NCI-H2029 (cell line): ENCODE results near the gene SLC16A4.
"Not testable (repeated sequence)": the region's sequence is repeated elsewhere in the genome, so short reads cannot be mapped to it uniquely, and the experiment has no call there.

Source experiments
- DNase-seq: peaks from one replicate; lab custom pipeline; 2025; lab: John Stamatoyannopoulos, UW

The SLC16A4 gene

DNA sequence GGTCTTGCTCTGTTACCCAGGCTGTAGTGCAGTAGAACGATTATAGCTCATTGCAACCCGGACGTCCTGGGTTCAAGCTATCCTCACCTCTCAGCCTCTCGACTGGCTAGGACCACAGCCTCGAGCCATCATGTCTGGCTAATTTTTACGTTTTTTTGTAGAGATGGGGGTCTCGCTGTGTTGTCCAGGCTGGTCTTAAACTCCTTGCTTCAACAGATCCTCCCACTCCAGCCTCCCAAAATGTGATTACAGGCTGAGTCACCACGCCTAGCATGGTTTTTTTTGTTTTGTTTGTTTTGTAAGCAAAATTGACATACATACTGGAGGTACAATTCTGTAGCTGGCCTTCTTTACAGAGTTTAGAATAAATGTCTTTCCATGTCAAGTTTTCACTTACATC is 17.7 kb upstream of the SLC16A4 start:
- DNase-seq = no peak

GRCh38 chr1:110407260-110408210 is 16.7 kb upstream of the SLC16A4 start, which contains the start of gene LAMTOR5:
LAMTOR5 (minus strand) TSS chr1:110407694; CDS start chr1:110407620, 74 bp downstream.
- peak; percentile 84 for DNase-seq

- DNase-seq = not testable (repeated sequence)
Observed at GRCh38 chr1:110406407-110406806, 15.6 kb upstream of the SLC16A4 start.

- DNase-seq = no peak
Observed at GRCh38 chr1:110404401-110404800, 13.6 kb upstream of the SLC16A4 start.

DNA sequence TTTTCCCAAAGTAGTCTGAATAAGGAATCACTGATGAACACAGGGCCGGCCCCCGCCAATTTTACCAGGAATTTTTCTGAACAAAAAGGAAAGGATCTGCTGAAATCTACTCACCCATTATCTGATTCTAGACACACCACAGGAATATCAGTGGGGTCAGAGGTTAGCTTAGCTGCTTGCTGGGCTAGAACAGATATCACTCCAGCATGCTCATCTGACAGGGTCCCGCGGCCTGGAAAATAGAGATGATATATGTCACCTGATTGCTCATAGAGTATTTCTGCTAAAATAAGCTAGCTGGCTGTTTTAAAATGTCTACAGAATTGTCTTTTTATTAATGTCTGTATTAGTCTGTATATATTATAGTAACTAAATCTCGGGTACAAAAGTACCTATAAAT is 13.0 kb upstream of the SLC16A4 start:
- no peak for DNase-seq

DNA sequence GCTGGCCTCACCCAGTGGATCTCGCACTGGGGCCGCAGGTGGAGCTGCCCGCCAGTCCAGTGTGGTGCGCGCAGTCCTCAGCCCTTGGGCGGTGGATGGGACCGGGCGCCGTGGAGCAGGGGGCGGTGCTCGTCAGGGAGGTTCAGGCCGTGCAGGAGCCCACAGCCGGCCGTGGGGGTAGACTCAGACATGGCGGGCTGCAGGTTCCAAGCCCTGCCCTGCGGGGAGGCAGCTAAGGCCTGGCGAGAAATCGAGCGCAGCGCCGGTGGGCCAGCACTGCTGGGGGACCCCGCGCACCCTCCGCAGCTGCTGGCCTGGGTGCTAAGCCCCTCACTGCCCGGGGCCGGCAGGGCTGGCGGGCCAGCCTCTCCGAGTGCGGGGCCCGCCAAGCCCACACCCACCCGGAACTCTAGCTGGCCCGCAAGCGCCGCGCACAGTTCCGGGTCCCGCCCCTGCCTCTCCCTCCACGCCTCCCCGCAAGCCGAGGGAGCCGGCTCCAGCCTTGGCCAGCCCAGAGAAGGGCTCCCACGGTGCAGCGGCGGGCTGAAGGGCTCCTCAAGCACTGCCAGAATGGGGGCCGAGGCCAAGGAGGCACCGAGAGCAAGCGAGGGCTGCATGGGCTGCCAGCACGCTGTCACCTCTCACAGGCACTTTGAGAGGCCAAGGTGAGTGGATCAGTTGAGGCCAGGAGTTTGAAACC is 5.6 kb upstream of the SLC16A4 start:
- not testable (repeated sequence) for DNase-seq

GRCh38 chr1:110394493-110394820 is 3.6 kb upstream of the SLC16A4 start:
- DNase-seq = no peak

DNA sequence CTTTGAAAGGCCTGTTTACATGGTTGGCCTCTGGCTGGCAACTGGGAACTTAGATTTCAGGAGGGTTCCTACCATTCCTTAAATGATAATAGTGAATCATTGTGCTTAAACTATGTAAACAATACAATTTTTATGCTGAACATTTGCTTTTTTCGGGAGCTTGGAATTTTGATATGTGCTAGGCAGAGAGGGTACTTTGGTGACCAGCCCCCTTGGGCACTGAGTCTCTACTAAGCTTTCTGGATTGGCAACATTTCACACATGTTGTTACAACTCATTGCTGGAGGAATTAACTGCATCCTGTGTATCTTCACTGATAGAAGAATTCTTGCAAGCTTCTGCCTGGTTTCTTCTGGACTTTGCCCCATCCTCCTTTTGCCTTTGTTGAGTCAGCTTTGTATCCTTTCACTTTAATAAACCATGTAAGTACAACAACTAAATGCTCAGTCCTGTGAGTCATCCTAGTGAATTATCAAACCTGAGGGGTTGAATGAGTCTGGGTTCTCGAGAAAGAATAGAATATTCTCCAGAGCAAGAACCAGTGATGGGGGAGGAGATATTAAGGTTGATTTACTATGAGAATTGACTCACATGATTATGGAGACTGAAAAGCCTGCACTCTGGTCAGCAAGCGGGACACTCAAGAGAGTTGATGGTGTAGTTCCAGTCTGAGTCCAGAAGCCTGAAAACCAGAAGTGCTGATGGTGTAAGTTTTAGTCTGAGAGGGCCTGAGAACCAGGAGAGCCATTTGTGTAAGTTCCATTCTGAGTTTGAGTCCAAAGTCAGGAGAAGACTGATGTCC is 3.1 kb upstream of the SLC16A4 start:
- no peak for DNase-seq

DNA sequence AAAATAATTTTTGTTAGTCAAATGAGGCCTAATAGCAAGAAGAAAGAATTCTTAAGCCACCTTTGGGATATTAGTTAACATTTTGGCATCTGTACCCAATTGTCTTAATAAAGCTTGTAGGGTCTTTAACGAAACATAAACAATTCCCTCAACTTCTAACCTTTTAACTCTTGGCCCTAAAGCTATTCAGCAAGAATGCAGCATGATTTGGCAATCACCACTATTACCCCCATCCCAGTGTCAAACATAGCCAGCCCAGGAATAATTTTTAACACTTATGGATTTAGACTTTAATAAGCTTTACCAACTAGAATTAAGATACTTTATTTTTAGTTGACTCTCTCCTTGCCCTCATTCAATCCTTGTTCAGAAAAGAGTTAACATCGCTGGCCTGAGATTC is 2.5 kb upstream of the SLC16A4 start:
- no peak for DNase-seq

GRCh38 chr1:110390096-110390495 is 730 bp downstream of the SLC16A4 start:
- DNase-seq = no peak

GRCh38 chr1:110387048-110387754 is 3.6 kb downstream of the SLC16A4 start:
- no peak for DNase-seq

GRCh38 chr1:110385369-110385768 is 5.5 kb downstream of the SLC16A4 start:
- no peak for DNase-seq

- no peak for DNase-seq
Observed at GRCh38 chr1:110384581-110385321, 6.1 kb downstream of the SLC16A4 start.

DNA sequence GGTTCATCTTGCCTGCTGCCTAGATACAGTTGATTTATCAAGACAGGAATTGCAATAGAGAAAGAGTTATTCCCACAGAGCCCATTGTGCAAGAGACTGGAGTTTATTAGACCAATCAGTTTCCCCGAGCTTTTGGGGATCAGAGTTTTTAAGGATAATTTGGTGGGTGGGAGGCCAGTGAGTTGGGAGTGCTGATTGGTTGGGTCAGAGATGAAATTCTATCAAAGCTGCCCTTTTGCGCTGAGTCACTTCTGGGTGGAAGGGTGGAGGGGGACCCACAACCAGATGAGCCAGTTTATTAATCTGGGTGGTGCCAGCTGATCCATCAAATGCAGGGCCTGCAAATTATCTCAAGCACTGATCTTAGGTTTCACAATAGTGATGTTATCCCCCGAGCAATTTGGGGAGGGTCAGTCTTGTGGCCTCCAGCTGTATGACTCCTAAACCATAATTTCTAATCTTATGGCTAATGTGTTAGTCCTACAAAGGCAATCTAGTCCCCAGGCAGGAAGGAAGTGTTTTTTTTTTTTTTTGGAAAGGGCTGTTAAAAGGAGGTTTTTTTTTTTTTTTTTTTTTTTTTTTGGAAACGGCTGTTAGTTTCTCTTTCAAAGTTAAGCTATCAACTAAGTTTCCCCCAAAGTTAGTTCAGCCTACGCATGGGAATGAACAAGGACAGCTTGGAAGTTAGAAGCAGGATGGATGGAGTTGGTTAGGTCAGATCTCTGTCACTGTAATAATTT is 7.4 kb downstream of the SLC16A4 start:
- no peak for DNase-seq

DNA sequence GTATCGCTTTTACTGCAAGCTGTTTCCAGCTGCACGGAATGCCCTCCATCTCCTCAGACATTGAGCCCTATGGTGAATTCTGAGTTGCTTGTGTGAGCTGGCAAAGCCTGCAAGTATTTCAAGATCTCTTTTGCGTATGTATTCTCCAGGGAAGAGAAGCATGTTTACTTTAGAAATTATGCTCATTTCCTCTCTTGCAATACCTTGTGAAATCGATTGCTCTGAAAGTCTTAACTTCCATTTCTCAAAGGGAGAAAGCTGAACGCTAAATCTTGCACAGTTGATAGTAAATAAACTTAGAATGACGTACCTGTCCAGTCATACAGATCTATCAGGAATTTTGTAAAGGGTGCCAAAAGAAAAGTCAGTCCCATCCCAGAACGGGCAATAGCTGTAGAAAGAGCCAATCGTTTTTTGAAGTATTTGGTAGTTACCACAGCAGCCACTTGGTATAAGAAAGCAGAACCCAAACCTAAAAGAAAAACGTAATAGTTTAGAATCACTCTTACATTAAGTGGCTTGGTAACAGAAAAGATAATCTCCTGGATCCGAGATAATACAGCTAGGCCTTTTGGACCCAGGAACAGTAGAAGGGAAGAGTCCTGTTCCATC is 10.0 kb downstream of the SLC16A4 start:
- no peak for DNase-seq

DNA sequence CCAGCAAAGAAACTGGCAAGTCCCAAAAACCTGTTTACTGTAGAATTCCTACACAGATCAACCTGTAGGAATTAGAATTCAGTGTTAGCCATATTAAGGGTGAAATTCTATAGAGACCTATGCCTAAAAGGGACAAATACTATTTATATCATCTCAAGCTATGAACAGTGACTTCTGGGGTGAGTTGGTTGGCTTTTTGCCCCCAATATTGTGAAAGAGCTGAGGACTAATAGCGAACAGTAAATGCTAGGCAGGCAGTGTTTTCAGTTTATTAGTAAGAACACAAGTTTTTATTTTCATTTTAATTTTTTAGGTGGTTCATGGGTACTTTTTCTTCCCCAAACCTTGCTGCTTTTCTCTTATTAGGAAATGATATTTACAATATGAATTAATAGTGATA is 15.3 kb downstream of the SLC16A4 start:
- DNase-seq = no peak

- no peak for DNase-seq
Observed at GRCh38 chr1:110370827-110371226, 20.0 kb downstream of the SLC16A4 start.

DNA sequence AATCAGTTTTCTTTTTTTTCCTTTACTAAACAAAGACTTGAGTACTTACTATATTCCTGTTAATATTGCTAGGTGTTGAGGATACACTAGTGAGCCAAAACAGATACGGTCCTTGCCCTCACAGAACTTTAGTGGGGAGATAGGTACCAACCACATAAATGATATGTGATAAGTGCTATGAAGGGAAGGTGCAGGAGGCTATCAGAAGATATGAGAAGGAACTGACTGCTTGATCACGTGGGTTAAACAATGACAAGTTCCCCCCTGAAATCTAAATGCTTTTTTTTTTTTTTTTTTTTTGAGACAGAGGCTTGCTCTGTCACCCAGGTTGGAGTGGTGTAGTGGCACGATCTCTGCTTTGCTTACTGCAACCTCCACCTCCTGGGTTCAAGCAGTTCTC is 26.6 kb downstream of the SLC16A4 start:
- DNase-seq = no peak

DNA sequence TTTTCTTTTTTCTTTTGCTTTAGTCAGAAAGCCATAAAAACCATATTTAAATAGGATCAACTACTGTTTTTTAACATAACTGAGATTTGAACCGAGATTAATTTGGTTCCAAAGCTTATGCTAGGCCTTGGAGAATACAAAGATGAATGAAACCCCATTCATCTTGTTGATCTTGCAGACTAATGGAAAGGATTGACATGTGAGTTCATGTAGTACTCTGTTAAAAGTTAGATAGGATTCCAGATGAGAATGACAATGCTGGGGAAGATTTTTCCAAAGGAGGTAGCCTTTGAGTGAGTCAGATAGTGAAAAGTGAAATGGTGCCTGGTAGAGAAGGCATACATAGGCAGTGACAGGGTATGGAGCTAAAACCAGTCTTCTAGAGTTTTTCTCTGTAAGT is 29.0 kb downstream of the SLC16A4 start:
- no peak for DNase-seq

DNA sequence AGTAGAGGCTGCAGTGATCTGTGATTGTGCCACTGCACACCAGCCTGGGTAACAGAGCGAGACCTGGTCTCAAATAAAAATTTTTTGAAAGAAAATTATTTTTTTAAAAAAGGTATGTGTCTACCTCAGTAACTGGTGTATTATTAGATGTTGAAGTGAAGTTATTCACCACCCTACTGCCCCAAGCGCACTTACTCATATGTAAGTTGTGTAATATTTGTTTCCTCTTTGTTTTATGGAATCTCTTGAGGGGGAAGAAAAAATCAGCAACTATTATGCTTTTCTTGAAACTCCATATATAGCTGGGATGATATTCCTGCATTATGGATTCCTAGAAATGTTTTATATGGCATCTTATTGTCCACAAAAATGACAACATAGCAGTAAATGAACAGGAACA is 30.4 kb downstream of the SLC16A4 start:
- no peak for DNase-seq
